ENCODE measurements around the gene COQ9.

DNA sequence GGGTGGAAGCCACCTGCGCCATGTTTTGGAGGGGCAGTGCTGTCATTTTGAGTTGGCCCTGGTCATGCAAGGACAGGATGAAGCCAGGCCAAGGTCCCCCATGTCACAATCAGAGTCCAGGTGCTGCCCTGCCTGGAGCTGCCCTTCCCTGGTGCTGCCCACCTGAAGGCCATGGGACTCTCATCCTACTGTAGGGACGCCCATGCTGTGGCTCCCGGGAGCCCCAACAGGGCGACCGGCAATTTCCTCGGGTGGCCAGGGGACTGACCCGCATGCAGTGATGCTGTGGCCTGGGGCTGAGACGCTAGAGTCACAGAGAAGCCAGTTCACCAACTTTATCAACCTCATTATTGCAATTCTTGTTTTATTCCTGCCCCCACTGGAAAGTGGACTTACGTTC lies 34.7 kb upstream of the COQ9 start:
- no peak for TF ChIP-seq POLR2AphosphoS5 (IDR thresholded peaks at IDR 0.05; ENCODE audit: low read depth)
- TF ChIP-seq, protein P1, sequence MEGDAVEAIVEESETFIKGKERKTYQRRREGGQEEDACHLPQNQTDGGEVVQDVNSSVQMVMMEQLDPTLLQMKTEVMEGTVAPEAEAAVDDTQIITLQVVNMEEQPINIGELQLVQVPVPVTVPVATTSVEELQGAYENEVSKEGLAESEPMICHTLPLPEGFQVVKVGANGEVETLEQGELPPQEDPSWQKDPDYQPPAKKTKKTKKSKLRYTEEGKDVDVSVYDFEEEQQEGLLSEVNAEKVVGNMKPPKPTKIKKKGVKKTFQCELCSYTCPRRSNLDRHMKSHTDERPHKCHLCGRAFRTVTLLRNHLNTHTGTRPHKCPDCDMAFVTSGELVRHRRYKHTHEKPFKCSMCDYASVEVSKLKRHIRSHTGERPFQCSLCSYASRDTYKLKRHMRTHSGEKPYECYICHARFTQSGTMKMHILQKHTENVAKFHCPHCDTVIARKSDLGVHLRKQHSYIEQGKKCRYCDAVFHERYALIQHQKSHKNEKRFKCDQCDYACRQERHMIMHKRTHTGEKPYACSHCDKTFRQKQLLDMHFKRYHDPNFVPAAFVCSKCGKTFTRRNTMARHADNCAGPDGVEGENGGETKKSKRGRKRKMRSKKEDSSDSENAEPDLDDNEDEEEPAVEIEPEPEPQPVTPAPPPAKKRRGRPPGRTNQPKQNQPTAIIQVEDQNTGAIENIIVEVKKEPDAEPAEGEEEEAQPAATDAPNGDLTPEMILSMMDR (IDR thresholded peaks at IDR 0.05; ENCODE audit: insufficient read depth, low read length) = no peak
- TF ChIP-seq SPI1 (IDR thresholded peaks at IDR 0.05; ENCODE audit: borderline replicate concordance, low read depth) = no peak
- TF ChIP-seq GABPA (IDR thresholded peaks at IDR 0.05; ENCODE audit: low read depth) = no peak

Measured in HL-60 (cell line).